ENCODE measurements around the gene BCAP31. TPM values are rescaled to one million over a fixed set of nuclear protein-coding genes. Genes with fewer than 3 reads are reported as not detected.

The BCAP31 gene
- total RNA-seq, 1 experiment from 2014 or later = 289 TPM

DNA sequence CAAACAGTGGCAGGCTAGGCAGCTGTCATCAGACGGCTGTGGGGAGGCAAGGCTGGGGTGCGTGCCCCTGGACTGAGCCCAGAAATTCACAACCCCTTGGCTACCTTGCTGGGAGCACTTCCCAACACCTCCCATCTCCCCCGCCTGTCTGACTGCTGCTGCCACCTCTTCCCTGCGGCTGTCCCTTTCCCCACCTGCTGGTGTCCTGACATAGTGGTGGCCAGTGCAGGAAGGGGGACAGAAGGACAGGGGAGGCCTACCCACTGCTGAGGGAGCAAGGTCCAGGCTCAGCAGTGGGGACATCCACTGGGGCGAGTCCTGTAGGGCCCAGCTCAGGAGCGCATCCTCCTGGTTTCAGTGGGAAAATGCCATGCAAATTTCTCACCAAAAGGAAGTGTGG is 3.9 kb upstream of the BCAP31 start:
- peaks cover 11% of the 10 kb centered on the region for H3F3A ChIP-seq (ENCODE audit: low read length, unreplicated experiment)
- peak overlapping the region; percentile 98; the same call in 1 of the 2 replicates for H3K4me2 ChIP-seq (ENCODE audit: low read length)
- no peaks in the 10 kb centered on the region for H3K9me2 ChIP-seq (replicated peaks; ENCODE audit: low read length)
- H3K4me3 ChIP-seq (ENCODE audit: low read length) = no peak overlapping the region
- no peak for ATAC-seq
- H3K36me3 ChIP-seq (ENCODE audit: low read depth, low read length) = peaks cover 4% of the 10 kb centered on the region
- no peak for TF ChIP-seq EZH2 (IDR thresholded peaks at IDR 0.05; ENCODE audit: low read length, unreplicated experiment)
- TF ChIP-seq CTCF (conservative IDR thresholded peaks at IDR 0.05; ENCODE audit: low read depth, low read length) = peak; percentile 35
- no peak for TF ChIP-seq EZH2phosphoT487 (IDR thresholded peaks at IDR 0.05; ENCODE audit: borderline replicate concordance, low read length)
- H3K9ac ChIP-seq (ENCODE audit: low read length) = no peak overlapping the region
- H3K9me3 ChIP-seq (ENCODE audit: low read length) = no peaks in the 10 kb centered on the region
- H3K27ac ChIP-seq (ENCODE audit: low read length) = no peak overlapping the region
- peaks cover 48% of the 10 kb centered on the region for H3K4me1 ChIP-seq (ENCODE audit: insufficient read depth, low read length)
- BruUV-seq (replicated peaks) = no TSS peak
- no peak for DNase-seq
- 0 out of 2 replicates have a peak, but pooled peaks cover 5% of the 10 kb centered on the region for H4K20me1 ChIP-seq (ENCODE audit: low read length)
- H3K79me2 ChIP-seq (ENCODE audit: low read length) = peaks cover 74% of the 10 kb centered on the region
- ChIA-PET POLR2A (ENCODE audit: unreplicated experiment) (no interaction called here), CTCF (no interaction called here)
- no peak overlapping the region for H2AFZ ChIP-seq (ENCODE audit: low read length)
- intact Hi-C loops (cut with micrococcal nuclease) = no loop called here
- H3K27me3 ChIP-seq (ENCODE audit: low read length) = no peaks in the 10 kb centered on the region

- Histone ChIP-seq H3K9me3 (ENCODE audit: low read length) (no peaks in the 10 kb centered on the region), H3K27me3 (ENCODE audit: low read length) (no peaks in the 10 kb centered on the region), H3K4me3 (ENCODE audit: low read length) (peak overlapping the region; percentile 82), H3K4me2 (ENCODE audit: low read length) (peak overlapping the region; percentile 98), H3K4me1 (ENCODE audit: insufficient read depth, low read length) (peaks cover 44% of the 10 kb centered on the region), H3K36me3 (ENCODE audit: low read depth, low read length) (peaks cover 5% of the 10 kb centered on the region), H4K20me1 (ENCODE audit: low read length) (0 out of 2 replicates have a peak, but pooled peaks cover 8% of the 10 kb centered on the region), H3K27ac (ENCODE audit: low read length) (peak overlapping the region; percentile 79), H3K9ac (ENCODE audit: low read length) (peak overlapping the region; percentile 85), H2AFZ (ENCODE audit: low read length) (no peak overlapping the region), H3K9me2 (replicated peaks; ENCODE audit: low read length) (no peaks in the 10 kb centered on the region), H3K79me2 (ENCODE audit: low read length) (peaks cover 81% of the 10 kb centered on the region), H3F3A (ENCODE audit: low read length, unreplicated experiment) (peaks cover 11% of the 10 kb centered on the region)
- CTCF ChIA-PET = interaction anchor here (0.7 kb wide), 1 partner anchor 220 kb away, joined by 3 read pairs; no protein-coding TSS in a partner anchor
- BruUV-seq (replicated peaks) = no TSS peak
- peak; percentile 50 for DNase-seq
- intact Hi-C loops (cut with micrococcal nuclease) = no loop called here
- TF ChIP-seq CTCF (conservative IDR thresholded peaks at IDR 0.05; ENCODE audit: low read depth, low read length) = no peak
- no peak for TF ChIP-seq EZH2 (IDR thresholded peaks at IDR 0.05; ENCODE audit: low read length, unreplicated experiment)
- TF ChIP-seq EZH2phosphoT487 (IDR thresholded peaks at IDR 0.05; ENCODE audit: borderline replicate concordance, low read length) = no peak
- POLR2A ChIA-PET (ENCODE audit: unreplicated experiment) = interaction anchor here (0.6 kb wide), 1 partner anchor 183 kb away, joined by 5 read pairs; no protein-coding TSS in a partner anchor
- peak; percentile 3; the same call in 1 of the 2 replicates for ATAC-seq
Observed at GRCh38 chrX:153727123-153727931, 3.1 kb upstream of the BCAP31 start.

Data from PC-3 (cell line).